ENCODE measurements around the gene ABCA8. TPM values are rescaled to one million over a fixed set of nuclear protein-coding genes. Genes with fewer than 3 reads are reported as not detected.

Gene ABCA8
- total and polyA plus RNA-seq, 2 experiments from 2014 or later = not detected

DNA sequence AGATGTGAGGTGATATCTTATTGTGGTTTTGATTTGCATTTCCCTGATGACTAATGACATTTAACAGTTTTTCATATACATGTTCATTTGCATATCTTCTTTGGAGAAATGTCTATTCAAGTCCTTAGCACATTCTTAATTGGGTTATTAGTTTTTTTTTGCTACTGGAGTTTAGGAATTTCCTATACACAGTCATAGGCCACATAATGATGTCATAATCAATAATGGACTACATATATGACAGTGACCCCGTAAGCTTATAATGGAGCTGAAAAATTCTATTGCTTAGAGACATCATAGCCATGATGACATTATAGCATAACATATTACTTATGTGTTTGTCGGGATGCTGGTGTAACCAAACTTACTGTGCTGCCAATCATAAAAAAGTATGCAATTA lies 83.7 kb downstream of the ABCA8 start:
- Histone ChIP-seq H3K27me3 (ENCODE audit: insufficient read depth) (no peaks in the 10 kb centered on the region), H3F3A (replicated peaks; ENCODE audit: low read depth) (no peaks in the 10 kb centered on the region), H3K27ac (ENCODE audit: low read depth) (no peak overlapping the region), H3K79me2 (replicated peaks; ENCODE audit: insufficient read depth) (no peaks in the 10 kb centered on the region), H2AFZ (no peak overlapping the region), H3K4me2 (no peak overlapping the region), H3K9me2 (ENCODE audit: insufficient read depth) (peaks cover 3% of the 10 kb centered on the region; the same call in 1 of the 2 replicates), H3K4me3 (no peak overlapping the region), H4K20me1 (replicated peaks; ENCODE audit: insufficient read depth) (no peaks in the 10 kb centered on the region), H3K36me3 (ENCODE audit: insufficient read depth) (no peaks in the 10 kb centered on the region), H3K4me1 (ENCODE audit: insufficient read depth) (no peaks in the 10 kb centered on the region)
- no peak for DNase-seq (ENCODE audit: low spot score)
- ATAC-seq = no peak
- H3K27ac Mint-ChIP-seq = no peak overlapping the region
- H3K9me3 Mint-ChIP-seq = no peaks in the 10 kb centered on the region
- H3K4me1 Mint-ChIP-seq = no peaks in the 10 kb centered on the region
- H3K36me3 Mint-ChIP-seq (ENCODE audit: low read depth) = no peaks in the 10 kb centered on the region
- H3K27me3 Mint-ChIP-seq (ENCODE audit: insufficient read depth, low read depth, poor library complexity) = no peaks in the 10 kb centered on the region
- H3K4me3 Mint-ChIP-seq = no peak overlapping the region
- no peak for TF ChIP-seq JUNB (IDR thresholded peaks at IDR 0.05; ENCODE audit: unreplicated experiment)
- no peak for TF ChIP-seq EZH2 (IDR thresholded peaks at IDR 0.05; ENCODE audit: low read depth, unreplicated experiment)
- TF ChIP-seq, protein P1, sequence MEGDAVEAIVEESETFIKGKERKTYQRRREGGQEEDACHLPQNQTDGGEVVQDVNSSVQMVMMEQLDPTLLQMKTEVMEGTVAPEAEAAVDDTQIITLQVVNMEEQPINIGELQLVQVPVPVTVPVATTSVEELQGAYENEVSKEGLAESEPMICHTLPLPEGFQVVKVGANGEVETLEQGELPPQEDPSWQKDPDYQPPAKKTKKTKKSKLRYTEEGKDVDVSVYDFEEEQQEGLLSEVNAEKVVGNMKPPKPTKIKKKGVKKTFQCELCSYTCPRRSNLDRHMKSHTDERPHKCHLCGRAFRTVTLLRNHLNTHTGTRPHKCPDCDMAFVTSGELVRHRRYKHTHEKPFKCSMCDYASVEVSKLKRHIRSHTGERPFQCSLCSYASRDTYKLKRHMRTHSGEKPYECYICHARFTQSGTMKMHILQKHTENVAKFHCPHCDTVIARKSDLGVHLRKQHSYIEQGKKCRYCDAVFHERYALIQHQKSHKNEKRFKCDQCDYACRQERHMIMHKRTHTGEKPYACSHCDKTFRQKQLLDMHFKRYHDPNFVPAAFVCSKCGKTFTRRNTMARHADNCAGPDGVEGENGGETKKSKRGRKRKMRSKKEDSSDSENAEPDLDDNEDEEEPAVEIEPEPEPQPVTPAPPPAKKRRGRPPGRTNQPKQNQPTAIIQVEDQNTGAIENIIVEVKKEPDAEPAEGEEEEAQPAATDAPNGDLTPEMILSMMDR (conservative IDR thresholded peaks at IDR 0.05; ENCODE audit: low read depth in 2 of 2) = no peak
- TF ChIP-seq CREB1 (CRISPR knock-in tag; IDR thresholded peaks at IDR 0.05; ENCODE audit: low read depth) = no peak
- TF ChIP-seq, protein P2, sequence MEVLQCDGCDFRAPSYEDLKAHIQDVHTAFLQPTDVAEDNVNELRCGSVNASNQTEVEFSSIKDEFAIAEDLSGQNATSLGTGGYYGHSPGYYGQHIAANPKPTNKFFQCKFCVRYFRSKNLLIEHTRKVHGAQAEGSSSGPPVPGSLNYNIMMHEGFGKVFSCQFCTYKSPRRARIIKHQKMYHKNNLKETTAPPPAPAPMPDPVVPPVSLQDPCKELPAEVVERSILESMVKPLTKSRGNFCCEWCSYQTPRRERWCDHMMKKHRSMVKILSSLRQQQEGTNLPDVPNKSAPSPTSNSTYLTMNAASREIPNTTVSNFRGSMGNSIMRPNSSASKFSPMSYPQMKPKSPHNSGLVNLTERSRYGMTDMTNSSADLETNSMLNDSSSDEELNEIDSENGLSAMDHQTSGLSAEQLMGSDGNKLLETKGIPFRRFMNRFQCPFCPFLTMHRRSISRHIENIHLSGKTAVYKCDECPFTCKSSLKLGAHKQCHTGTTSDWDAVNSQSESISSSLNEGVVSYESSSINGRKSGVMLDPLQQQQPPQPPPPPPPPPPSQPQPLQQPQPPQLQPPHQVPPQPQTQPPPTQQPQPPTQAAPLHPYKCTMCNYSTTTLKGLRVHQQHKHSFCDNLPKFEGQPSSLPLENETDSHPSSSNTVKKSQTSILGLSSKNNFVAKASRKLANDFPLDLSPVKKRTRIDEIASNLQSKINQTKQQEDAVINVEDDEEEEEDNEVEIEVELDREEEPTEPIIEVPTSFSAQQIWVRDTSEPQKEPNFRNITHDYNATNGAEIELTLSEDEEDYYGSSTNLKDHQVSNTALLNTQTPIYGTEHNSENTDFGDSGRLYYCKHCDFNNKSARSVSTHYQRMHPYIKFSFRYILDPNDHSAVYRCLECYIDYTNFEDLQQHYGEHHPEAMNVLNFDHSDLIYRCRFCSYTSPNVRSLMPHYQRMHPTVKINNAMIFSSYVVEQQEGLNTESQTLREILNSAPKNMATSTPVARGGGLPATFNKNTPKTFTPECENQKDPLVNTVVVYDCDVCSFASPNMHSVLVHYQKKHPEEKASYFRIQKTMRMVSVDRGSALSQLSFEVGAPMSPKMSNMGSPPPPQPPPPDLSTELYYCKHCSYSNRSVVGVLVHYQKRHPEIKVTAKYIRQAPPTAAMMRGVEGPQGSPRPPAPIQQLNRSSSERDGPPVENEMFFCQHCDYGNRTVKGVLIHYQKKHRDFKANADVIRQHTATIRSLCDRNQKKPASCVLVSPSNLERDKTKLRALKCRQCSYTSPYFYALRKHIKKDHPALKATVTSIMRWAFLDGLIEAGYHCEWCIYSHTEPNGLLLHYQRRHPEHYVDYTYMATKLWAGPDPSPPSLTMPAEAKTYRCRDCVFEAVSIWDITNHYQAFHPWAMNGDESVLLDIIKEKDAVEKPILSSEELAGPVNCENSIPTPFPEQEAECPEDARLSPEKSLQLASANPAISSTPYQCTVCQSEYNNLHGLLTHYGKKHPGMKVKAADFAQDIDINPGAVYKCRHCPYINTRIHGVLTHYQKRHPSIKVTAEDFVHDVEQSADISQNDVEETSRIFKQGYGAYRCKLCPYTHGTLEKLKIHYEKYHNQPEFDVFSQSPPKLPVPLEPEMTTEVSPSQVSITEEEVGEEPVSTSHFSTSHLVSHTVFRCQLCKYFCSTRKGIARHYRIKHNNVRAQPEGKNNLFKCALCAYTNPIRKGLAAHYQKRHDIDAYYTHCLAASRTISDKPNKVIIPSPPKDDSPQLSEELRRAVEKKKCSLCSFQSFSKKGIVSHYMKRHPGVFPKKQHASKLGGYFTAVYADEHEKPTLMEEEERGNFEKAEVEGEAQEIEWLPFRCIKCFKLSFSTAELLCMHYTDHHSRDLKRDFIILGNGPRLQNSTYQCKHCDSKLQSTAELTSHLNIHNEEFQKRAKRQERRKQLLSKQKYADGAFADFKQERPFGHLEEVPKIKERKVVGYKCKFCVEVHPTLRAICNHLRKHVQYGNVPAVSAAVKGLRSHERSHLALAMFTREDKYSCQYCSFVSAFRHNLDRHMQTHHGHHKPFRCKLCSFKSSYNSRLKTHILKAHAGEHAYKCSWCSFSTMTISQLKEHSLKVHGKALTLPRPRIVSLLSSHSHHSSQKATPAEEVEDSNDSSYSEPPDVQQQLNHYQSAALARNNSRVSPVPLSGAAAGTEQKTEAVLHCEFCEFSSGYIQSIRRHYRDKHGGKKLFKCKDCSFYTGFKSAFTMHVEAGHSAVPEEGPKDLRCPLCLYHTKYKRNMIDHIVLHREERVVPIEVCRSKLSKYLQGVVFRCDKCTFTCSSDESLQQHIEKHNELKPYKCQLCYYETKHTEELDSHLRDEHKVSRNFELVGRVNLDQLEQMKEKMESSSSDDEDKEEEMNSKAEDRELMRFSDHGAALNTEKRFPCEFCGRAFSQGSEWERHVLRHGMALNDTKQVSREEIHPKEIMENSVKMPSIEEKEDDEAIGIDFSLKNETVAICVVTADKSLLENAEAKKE (CRISPR knock-in tag; IDR thresholded peaks at IDR 0.05) = no peak
- no peak for TF ChIP-seq POLR2AphosphoS5 (IDR thresholded peaks at IDR 0.05; ENCODE audit: low read depth)
- no peak for TF ChIP-seq EZH2phosphoT487 (IDR thresholded peaks at IDR 0.05; ENCODE audit: unreplicated experiment)
- TF ChIP-seq, protein P3, sequence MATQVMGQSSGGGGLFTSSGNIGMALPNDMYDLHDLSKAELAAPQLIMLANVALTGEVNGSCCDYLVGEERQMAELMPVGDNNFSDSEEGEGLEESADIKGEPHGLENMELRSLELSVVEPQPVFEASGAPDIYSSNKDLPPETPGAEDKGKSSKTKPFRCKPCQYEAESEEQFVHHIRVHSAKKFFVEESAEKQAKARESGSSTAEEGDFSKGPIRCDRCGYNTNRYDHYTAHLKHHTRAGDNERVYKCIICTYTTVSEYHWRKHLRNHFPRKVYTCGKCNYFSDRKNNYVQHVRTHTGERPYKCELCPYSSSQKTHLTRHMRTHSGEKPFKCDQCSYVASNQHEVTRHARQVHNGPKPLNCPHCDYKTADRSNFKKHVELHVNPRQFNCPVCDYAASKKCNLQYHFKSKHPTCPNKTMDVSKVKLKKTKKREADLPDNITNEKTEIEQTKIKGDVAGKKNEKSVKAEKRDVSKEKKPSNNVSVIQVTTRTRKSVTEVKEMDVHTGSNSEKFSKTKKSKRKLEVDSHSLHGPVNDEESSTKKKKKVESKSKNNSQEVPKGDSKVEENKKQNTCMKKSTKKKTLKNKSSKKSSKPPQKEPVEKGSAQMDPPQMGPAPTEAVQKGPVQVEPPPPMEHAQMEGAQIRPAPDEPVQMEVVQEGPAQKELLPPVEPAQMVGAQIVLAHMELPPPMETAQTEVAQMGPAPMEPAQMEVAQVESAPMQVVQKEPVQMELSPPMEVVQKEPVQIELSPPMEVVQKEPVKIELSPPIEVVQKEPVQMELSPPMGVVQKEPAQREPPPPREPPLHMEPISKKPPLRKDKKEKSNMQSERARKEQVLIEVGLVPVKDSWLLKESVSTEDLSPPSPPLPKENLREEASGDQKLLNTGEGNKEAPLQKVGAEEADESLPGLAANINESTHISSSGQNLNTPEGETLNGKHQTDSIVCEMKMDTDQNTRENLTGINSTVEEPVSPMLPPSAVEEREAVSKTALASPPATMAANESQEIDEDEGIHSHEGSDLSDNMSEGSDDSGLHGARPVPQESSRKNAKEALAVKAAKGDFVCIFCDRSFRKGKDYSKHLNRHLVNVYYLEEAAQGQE (IDR thresholded peaks at IDR 0.05; ENCODE audit: unreplicated experiment) = no peak
- TF ChIP-seq, protein P4, sequence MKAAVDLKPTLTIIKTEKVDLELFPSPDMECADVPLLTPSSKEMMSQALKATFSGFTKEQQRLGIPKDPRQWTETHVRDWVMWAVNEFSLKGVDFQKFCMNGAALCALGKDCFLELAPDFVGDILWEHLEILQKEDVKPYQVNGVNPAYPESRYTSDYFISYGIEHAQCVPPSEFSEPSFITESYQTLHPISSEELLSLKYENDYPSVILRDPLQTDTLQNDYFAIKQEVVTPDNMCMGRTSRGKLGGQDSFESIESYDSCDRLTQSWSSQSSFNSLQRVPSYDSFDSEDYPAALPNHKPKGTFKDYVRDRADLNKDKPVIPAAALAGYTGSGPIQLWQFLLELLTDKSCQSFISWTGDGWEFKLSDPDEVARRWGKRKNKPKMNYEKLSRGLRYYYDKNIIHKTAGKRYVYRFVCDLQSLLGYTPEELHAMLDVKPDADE (IDR thresholded peaks at IDR 0.05) = no peak
- TF ChIP-seq NANOG (IDR thresholded peaks at IDR 0.05; ENCODE audit: borderline replicate concordance) = no peak
- no peak for TF ChIP-seq STAT1 (IDR thresholded peaks at IDR 0.05; ENCODE audit: unreplicated experiment)
- TF ChIP-seq ZNF114 (CRISPR knock-in tag; IDR thresholded peaks at IDR 0.05) = no peak
- no peak for TF ChIP-seq ZNF331 (CRISPR knock-in tag; IDR thresholded peaks at IDR 0.05; ENCODE audit: low read depth)

Measured in GM23338 (cell line).